ENCODE results near the gene SLC24A4. TPM values are rescaled to one million over a fixed set of nuclear protein-coding genes. Genes with fewer than 3 reads are reported as not detected.

SLC24A4 gene
- total RNA-seq, 1 donor from 2014 or later: not detected

- Mint-ChIP-seq H3K27me3 (ENCODE audit: low read depth) (peaks cover 24% of the 10 kb centered on the region), H3K27ac (no peak overlapping the region), H3K4me3 (no peak overlapping the region), H3K4me1 (peaks cover 2% of the 10 kb centered on the region), H3K9me3 (no peaks in the 10 kb centered on the region), H3K36me3 (no peaks in the 10 kb centered on the region)
- DNase-seq (ENCODE audit: low spot score in 2 of 2, unreplicated experiment in 2 of 2): no peak
- TF ChIP-seq CTCF (IDR thresholded peaks at IDR 0.05; ENCODE audit: unreplicated experiment): no peak
Measured at GRCh38 chr14:92382677-92383076, 59.7 kb downstream of the SLC24A4 start.

- peaks cover 19% of the 10 kb centered on the region for H3K27me3 Mint-ChIP-seq (ENCODE audit: low read depth)
- H3K4me1 Mint-ChIP-seq: peaks cover 2% of the 10 kb centered on the region
- H3K27ac Mint-ChIP-seq: no peak overlapping the region
- H3K36me3 Mint-ChIP-seq: no peaks in the 10 kb centered on the region
- no peak overlapping the region for H3K4me3 Mint-ChIP-seq
- TF ChIP-seq CTCF (IDR thresholded peaks at IDR 0.05; ENCODE audit: unreplicated experiment): no peak
- H3K9me3 Mint-ChIP-seq: no peaks in the 10 kb centered on the region
- no peak for DNase-seq (ENCODE audit: low spot score in 2 of 2, unreplicated experiment in 2 of 2)
Measured at GRCh38 chr14:92383805-92384204, 60.8 kb downstream of the SLC24A4 start.

- Mint-ChIP-seq H3K27me3 (ENCODE audit: low read depth) (peaks cover 15% of the 10 kb centered on the region), H3K27ac (no peak overlapping the region), H3K4me3 (no peak overlapping the region), H3K4me1 (peaks cover 2% of the 10 kb centered on the region), H3K36me3 (no peaks in the 10 kb centered on the region), H3K9me3 (no peaks in the 10 kb centered on the region)
- no peak for TF ChIP-seq CTCF (IDR thresholded peaks at IDR 0.05; ENCODE audit: unreplicated experiment)
- DNase-seq (ENCODE audit: low spot score in 2 of 2, unreplicated experiment in 2 of 2): no peak
Measured at GRCh38 chr14:92384461-92385133, 61.6 kb downstream of the SLC24A4 start.

- TF ChIP-seq CTCF (IDR thresholded peaks at IDR 0.05; ENCODE audit: unreplicated experiment): no peak
- Mint-ChIP-seq H3K4me3 (no peak overlapping the region), H3K27ac (no peak overlapping the region), H3K9me3 (no peaks in the 10 kb centered on the region), H3K4me1 (peaks cover 2% of the 10 kb centered on the region), H3K36me3 (no peaks in the 10 kb centered on the region), H3K27me3 (ENCODE audit: low read depth) (peaks cover 11% of the 10 kb centered on the region)
- no peak for DNase-seq (ENCODE audit: low spot score in 2 of 2, unreplicated experiment in 2 of 2)
Measured at GRCh38 chr14:92385561-92385960, 62.6 kb downstream of the SLC24A4 start.

- no peak for TF ChIP-seq CTCF (IDR thresholded peaks at IDR 0.05; ENCODE audit: unreplicated experiment)
- Mint-ChIP-seq H3K9me3 (no peaks in the 10 kb centered on the region), H3K27ac (no peak overlapping the region), H3K4me3 (no peak overlapping the region), H3K36me3 (no peaks in the 10 kb centered on the region), H3K4me1 (peaks cover 2% of the 10 kb centered on the region), H3K27me3 (ENCODE audit: low read depth) (peaks cover 11% of the 10 kb centered on the region)
- DNase-seq (ENCODE audit: low spot score in 2 of 2, unreplicated experiment in 2 of 2): no peak
Measured at GRCh38 chr14:92386165-92386564, 63.2 kb downstream of the SLC24A4 start.
